Aorta (tissue), 5 donors: ENCODE data around the gene ALDOA. TPM values are rescaled to one million over a fixed set of nuclear protein-coding genes. Genes with fewer than 3 reads are reported as not detected.
A peak's percentile ranks its signal among the peaks of the same experiment; 100 is the strongest.

Source experiments
- ATAC-seq: fragments of 200-7000 bp; cut with Tn5 transposase; one replicate; pipeline ENCODE4 v1.9.1; 2022; ENCODE audit warnings: moderate library complexity; ENCODE audit not compliant: low FRiP score
- DNase-seq, 2 donors: peaks; one replicate each; pipeline ENCODE4 v3.0.0-alpha.2; 2020
- H3K27ac ChIP-seq, 2 donors: one replicate each; pipeline ENCODE4 v1.5.1; 2013; ENCODE audit warnings: low read length in 2 of 2, mild to moderate bottlenecking in 2 of 2, moderate library complexity in 2 of 2, control low read depth in 1 of 2, inconsistent platforms in 1 of 2, low read depth in 1 of 2
- H3K27me3 ChIP-seq, 2 donors: one replicate each; pipeline ENCODE4 v1.6.1; 2013; ENCODE audit warnings: control low read depth in 1 of 2, low read length in 1 of 2, mild to moderate bottlenecking in 1 of 2, moderate library complexity in 1 of 2; ENCODE audit not compliant: insufficient read depth in 2 of 2, control insufficient read depth in 1 of 2
- H3K36me3 ChIP-seq, 2 donors: one replicate each; pipeline ENCODE4 v1.6.1; 2013; ENCODE audit warnings: control low read depth in 1 of 2, low read length in 1 of 2, mild to moderate bottlenecking in 1 of 2; ENCODE audit not compliant: insufficient read depth in 2 of 2, control insufficient read depth in 1 of 2
- H3K4me1 ChIP-seq, 2 donors: one replicate each; pipeline ENCODE4 v1.6.1; 2013; ENCODE audit warnings: low read length in 2 of 2, control low read depth in 1 of 2, mild to moderate bottlenecking in 1 of 2, moderate library complexity in 1 of 2; ENCODE audit not compliant: insufficient read depth in 2 of 2, control insufficient read depth in 1 of 2
- H3K4me3 ChIP-seq, 2 donors: one replicate each; pipeline ENCODE4 v1.5.1; 2013; ENCODE audit warnings: low read length in 2 of 2, control low read depth in 1 of 2, mild to moderate bottlenecking in 1 of 2
- H3K9me3 ChIP-seq: one replicate; pipeline ENCODE4 v1.6.1; 2013; ENCODE audit warnings: mild to moderate bottlenecking, low read length; ENCODE audit not compliant: control insufficient read depth
- WGBS, 2 donors: extraction: QIAGEN DNeasy Blood & Tissue Kit; methylation state at CpG; one replicate each; pipeline ENCODE4 v1.1.7; 2013; 5-methylcytosine and 5-hydroxymethylcytosine counted together
- intact Hi-C, 2 donors: fragments of 100-400 bp; cut with DNase I; formaldehyde crosslinking; loops; one replicate each; pipeline versions ENCODE4 v1.14.2 to v1.15.0; 2022
- polyA plus RNA-seq, 2 donors: library from polyadenylated mRNA; stranded (reverse); fragments of 200-250 nt; gene quantifications; one replicate each; pipeline ENCODE4 v1.2.3, GENCODE V29; 2013
- total RNA-seq, 2 donors: library from RNA; stranded (reverse); fragmentation: NEBNext Ultra II Directional; extraction: Animal tissue kit (Norgen Biotek cat#: 25700); gene quantifications; one replicate each; pipeline ENCODE4 v1.2.1, GENCODE V29; 2021
- donor health status: healthy with polysubstance abuse.
- donor health status: Bipolar disorder and iron deficiency.
- donor health status: DM: no; HTN: no; CAD: no.
- donor health status: DM: no; HTN: no; CAD: no.
- donor health status: DM: yes; HTN: yes; CAD: no.

The ALDOA gene
- total and polyA plus RNA-seq, 4 donors, result 494 to 861 (median 706) TPM

GRCh38 chr16:30052671-30053372 lies 12.7 kb upstream of the ALDOA start:
- DNase-seq, result peak; percentile 97 to 98
- WGBS, 2 donors, result 4 to 5% methylated on average over 47 to 58 of the region's 58 CpGs

GRCh38 chr16:30053376-30054015 lies 12.1 kb upstream of the ALDOA start:
- H3K27me3 ChIP-seq, result no peaks in the 10 kb centered on the region
- peak; percentile 46 for ATAC-seq
- peak overlapping the region; percentile 2 to 52 for H3K4me3 ChIP-seq
- H3K27ac ChIP-seq, result no peak overlapping the region
- 2% methylated on average over 18 to 19 of the region's 19 CpGs for WGBS, 2 donors
- intact Hi-C loops, result no loop called here
- peak in 1 of 2 donors; percentile 60 for DNase-seq
- H3K9me3 ChIP-seq, result no peaks in the 10 kb centered on the region
- H3K4me1 ChIP-seq, result no peaks in the 10 kb centered on the region
- no peaks in the 10 kb centered on the region for H3K36me3 ChIP-seq

More at GRCh38 chr16:30052671-30053372, 12.7 kb upstream of the ALDOA start:
- intact Hi-C loops, result no loop called here
- no peaks in the 10 kb centered on the region for H3K4me1 ChIP-seq
- H3K27me3 ChIP-seq, result no peaks in the 10 kb centered on the region
- H3K36me3 ChIP-seq, result no peaks in the 10 kb centered on the region
- no peak overlapping the region for H3K27ac ChIP-seq
- peak overlapping the region; percentile 2 to 52 for H3K4me3 ChIP-seq
- ATAC-seq, result peak; percentile 95
- no peaks in the 10 kb centered on the region for H3K9me3 ChIP-seq

- Histone ChIP-seq H3K36me3 (no peaks in the 10 kb centered on the region), H3K4me3 (no peak overlapping the region), H3K27me3 (no peaks in the 10 kb centered on the region), H3K4me1 (no peaks in the 10 kb centered on the region), H3K9me3 (no peaks in the 10 kb centered on the region), H3K27ac (no peak overlapping the region)
- intact Hi-C loops, result no loop called here
- ATAC-seq (no peak), DNase-seq (no peak)
- WGBS, 2 donors, result 82 to 84% methylated on average over 8 of the region's 8 CpGs
Observed at GRCh38 chr16:30054451-30054850, 11.1 kb upstream of the ALDOA start.

- Histone ChIP-seq H3K27me3 (no peaks in the 10 kb centered on the region), H3K27ac (no peak overlapping the region), H3K4me1 (no peaks in the 10 kb centered on the region), H3K4me3 (no peak overlapping the region), H3K36me3 (no peaks in the 10 kb centered on the region), H3K9me3 (no peaks in the 10 kb centered on the region)
- WGBS, 2 donors, result 57 to 60% methylated on average over 10 of the region's 10 CpGs
- ATAC-seq (no peak), DNase-seq (no peak)
- intact Hi-C loops, result no loop called here
Observed at GRCh38 chr16:30054959-30055553, 10.5 kb upstream of the ALDOA start.

GRCh38 chr16:30060346-30060745 lies 5.2 kb upstream of the ALDOA start:
- intact Hi-C loops, result loop anchor here in 1 of 2 donors (5.0 to 10.0 kb wide), 2 partner anchors 62 to 344 kb away; partner anchors contain the start of genes MAPK3 and ZNF771
- no peaks in the 10 kb centered on the region for H3K27me3 ChIP-seq
- no peaks in the 10 kb centered on the region for H3K9me3 ChIP-seq
- H3K36me3 ChIP-seq, result no peaks in the 10 kb centered on the region
- DNase-seq, result no peak
- no peak overlapping the region for H3K4me3 ChIP-seq
- no peak for ATAC-seq
- H3K27ac ChIP-seq, result no peak overlapping the region
- H3K4me1 ChIP-seq, result no peaks in the 10 kb centered on the region
- WGBS, 2 donors, result 88% methylated on average over 4 of the region's 4 CpGs

GRCh38 chr16:30060836-30061554 lies 4.6 kb upstream of the ALDOA start:
- H3K4me3 ChIP-seq, result no peak overlapping the region
- intact Hi-C loops, result loop anchor here in 1 of 2 donors (5.0 to 10.0 kb wide), 2 partner anchors 61 to 344 kb away; partner anchors contain the start of genes MAPK3 and ZNF771
- no peaks in the 10 kb centered on the region for H3K9me3 ChIP-seq
- no peaks in the 10 kb centered on the region for H3K36me3 ChIP-seq
- ATAC-seq (no peak), DNase-seq (no peak)
- H3K4me1 ChIP-seq, result no peaks in the 10 kb centered on the region
- H3K27me3 ChIP-seq, result no peaks in the 10 kb centered on the region
- peak overlapping the region in 1 of 2 donors; percentile 28 for H3K27ac ChIP-seq
- 63 to 66% methylated on average over 2 of the region's 2 CpGs for WGBS, 2 donors

GRCh38 chr16:30063278-30063892 lies 2.2 kb upstream of the ALDOA start:
- DNase-seq (peak in 1 of 2 donors; percentile 59), ATAC-seq (no peak)
- Histone ChIP-seq H3K27ac (peak overlapping the region; percentile 93 to 94), H3K4me3 (peak overlapping the region in 1 of 2 donors; percentile 75), H3K27me3 (no peaks in the 10 kb centered on the region), H3K9me3 (no peaks in the 10 kb centered on the region), H3K4me1 (no peaks in the 10 kb centered on the region), H3K36me3 (peaks cover 0 to 2% of the 10 kb centered on the region in 2 donors)
- WGBS, 2 donors, result 25 to 28% methylated on average over 12 of the region's 12 CpGs
- intact Hi-C loops, result loop anchor here in 1 of 2 donors (5.0 to 10.0 kb wide), 2 partner anchors 59 to 341 kb away; partner anchors contain the start of genes MAPK3 and ZNF771
